HL-60 (cell line): Measurements from ENCODE around the gene GFOD1.

Experiments used
- DNase-seq, 2 experiments: peaks; one replicate each; pipeline ENCODE4 v3.0.0-alpha.2; 2010 to 2020; ENCODE audit warnings: low read depth in 1 of 2, low spot score in 1 of 2
- H3K27ac ChIP-seq: fragments of 250-450 bp; sonication (Bioruptor Pico); replicated peaks from 2 replicates; pipeline ENCODE4 v1.5.1; 2020; ENCODE audit warnings: mild to moderate bottlenecking, moderate library complexity
- H3K27me3 ChIP-seq: fragments of 250-450 bp; sonication (Bioruptor Pico); 2 replicates; pipeline ENCODE4 v1.5.1; 2021; ENCODE audit warnings: mild to moderate bottlenecking, moderate library complexity; ENCODE audit not compliant: insufficient read depth, poor library complexity, severe bottlenecking
- H3K4me3 ChIP-seq: replicated peaks from 2 replicates; pipeline ENCODE4 v1.5.1; 2011; ENCODE audit warnings: mild to moderate bottlenecking, control low read depth, low read length; ENCODE audit not compliant: insufficient read depth
- CTCF ChIP-seq: IDR thresholded peaks from one replicate; pipeline ENCODE4 v1.5.1; 2011; ENCODE audit warnings: low read length, control low read depth, inconsistent platforms; ENCODE audit not compliant: insufficient read depth
- GABPA ChIP-seq: IDR thresholded peaks from 2 replicates; pipeline ENCODE4 v1.6.1; 2012; ENCODE audit warnings: low read depth
- POLR2AphosphoS5 ChIP-seq: IDR thresholded peaks from 2 replicates; pipeline ENCODE4 v1.6.1; 2012; ENCODE audit warnings: low read depth
- REST ChIP-seq: IDR thresholded peaks from 2 replicates; pipeline ENCODE4 v1.6.1; 2012; ENCODE audit warnings: low read depth; ENCODE audit not compliant: insufficient replicate concordance
- SPI1 ChIP-seq: IDR thresholded peaks from 2 replicates; pipeline ENCODE4 v1.6.1; 2012; ENCODE audit warnings: low read depth, mild to moderate bottlenecking, borderline replicate concordance

GFOD1 gene

GRCh38 chr6:13425943-13426931, 61.2 kb downstream of the GFOD1 start:
- H3K27ac ChIP-seq, result no peak overlapping the region
- no peak overlapping the region for H3K4me3 ChIP-seq
- TF ChIP-seq CTCF (no peak), GABPA (no peak), REST (no peak), SPI1 (no peak), POLR2AphosphoS5 (no peak)

GRCh38 chr6:13425270-13425873, 62.0 kb downstream of the GFOD1 start:
- no peak overlapping the region for H3K27ac ChIP-seq
- H3K4me3 ChIP-seq, result no peak overlapping the region
- TF ChIP-seq REST (no peak), GABPA (no peak), SPI1 (no peak), POLR2AphosphoS5 (no peak), CTCF (no peak)

More at GRCh38 chr6:13425943-13426931, 61.2 kb downstream of the GFOD1 start:
- no peaks in the 10 kb centered on the region for H3K27me3 ChIP-seq
- DNase-seq, result no peak

GRCh38 chr6:13423252-13423651, 64.1 kb downstream of the GFOD1 start:
- no peak overlapping the region for H3K27ac ChIP-seq

More at GRCh38 chr6:13425270-13425873, 62.0 kb downstream of the GFOD1 start:
- no peaks in the 10 kb centered on the region for H3K27me3 ChIP-seq
- no peak for DNase-seq

More at GRCh38 chr6:13423252-13423651, 64.1 kb downstream of the GFOD1 start:
- no peak for DNase-seq
- TF ChIP-seq GABPA, result no peak
- no peak for TF ChIP-seq POLR2AphosphoS5
- TF ChIP-seq REST, result no peak
- TF ChIP-seq SPI1, result no peak
- no peak for TF ChIP-seq CTCF
- Histone ChIP-seq H3K27me3 (no peaks in the 10 kb centered on the region), H3K4me3 (no peak overlapping the region)
